Measurements from ENCODE around the gene PPP1R1A.

DNA sequence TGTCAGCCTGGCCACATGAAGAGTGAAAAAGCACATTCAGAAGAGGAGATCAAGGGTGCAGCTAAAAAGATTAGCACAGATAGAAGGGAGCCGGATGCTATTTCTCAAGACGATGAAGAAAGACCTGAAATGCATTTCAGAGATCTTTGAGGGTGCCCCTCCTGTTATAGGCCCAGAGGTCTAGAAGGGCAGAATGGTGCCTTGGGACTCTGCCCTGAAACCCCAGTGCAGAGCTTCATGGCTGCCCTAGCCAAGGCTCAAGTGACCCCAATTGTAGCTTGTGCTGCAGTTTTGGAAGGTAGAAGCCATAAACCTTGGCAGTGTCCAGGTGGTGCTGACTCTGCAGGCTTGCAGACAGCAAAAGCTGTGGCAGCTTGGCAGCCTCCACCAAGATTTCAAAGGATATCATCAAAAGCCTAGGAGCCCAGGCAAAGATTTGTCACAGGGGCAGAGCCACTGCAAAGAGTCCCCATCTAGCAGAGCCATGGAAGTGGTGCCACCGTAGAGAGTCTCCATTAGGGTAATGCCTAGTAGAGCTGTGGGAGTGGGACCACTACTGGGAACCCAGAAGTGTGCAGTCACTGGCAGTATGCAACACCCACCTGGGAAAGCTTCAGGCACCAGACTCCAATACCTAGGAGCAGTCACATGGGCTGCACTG lies 39.9 kb upstream of the PPP1R1A start:
- TF ChIP-seq, protein P1, sequence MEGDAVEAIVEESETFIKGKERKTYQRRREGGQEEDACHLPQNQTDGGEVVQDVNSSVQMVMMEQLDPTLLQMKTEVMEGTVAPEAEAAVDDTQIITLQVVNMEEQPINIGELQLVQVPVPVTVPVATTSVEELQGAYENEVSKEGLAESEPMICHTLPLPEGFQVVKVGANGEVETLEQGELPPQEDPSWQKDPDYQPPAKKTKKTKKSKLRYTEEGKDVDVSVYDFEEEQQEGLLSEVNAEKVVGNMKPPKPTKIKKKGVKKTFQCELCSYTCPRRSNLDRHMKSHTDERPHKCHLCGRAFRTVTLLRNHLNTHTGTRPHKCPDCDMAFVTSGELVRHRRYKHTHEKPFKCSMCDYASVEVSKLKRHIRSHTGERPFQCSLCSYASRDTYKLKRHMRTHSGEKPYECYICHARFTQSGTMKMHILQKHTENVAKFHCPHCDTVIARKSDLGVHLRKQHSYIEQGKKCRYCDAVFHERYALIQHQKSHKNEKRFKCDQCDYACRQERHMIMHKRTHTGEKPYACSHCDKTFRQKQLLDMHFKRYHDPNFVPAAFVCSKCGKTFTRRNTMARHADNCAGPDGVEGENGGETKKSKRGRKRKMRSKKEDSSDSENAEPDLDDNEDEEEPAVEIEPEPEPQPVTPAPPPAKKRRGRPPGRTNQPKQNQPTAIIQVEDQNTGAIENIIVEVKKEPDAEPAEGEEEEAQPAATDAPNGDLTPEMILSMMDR (IDR thresholded peaks at IDR 0.05 in 8 of 11, conservative IDR thresholded peaks at IDR 0.05 in 3 of 11), result no peak
- TF ChIP-seq POLR2A (IDR thresholded peaks at IDR 0.05), result no peak
